HepG2 (cell line): ENCODE data around the gene RIPPLY2. TPM values are rescaled to one million over a fixed set of nuclear protein-coding genes. Genes with fewer than 3 reads are reported as not detected.

ENCODE experiments used
- ATF3 ChIP-seq: sonication (generic); formaldehyde crosslinking; IDR thresholded peaks from 2 replicates; pipeline ENCODE4 v1.4.0; 2020; ENCODE audit warnings: missing genetic modification reagents
- ATM ChIP-seq: fragments of 450-650 bp; IDR thresholded peaks from 2 replicates; pipeline ENCODE4 v1.7.1; 2017; ENCODE audit warnings: mild to moderate bottlenecking, borderline replicate concordance
- E2F1 ChIP-seq: sonication (generic); formaldehyde crosslinking; IDR thresholded peaks from 2 replicates; pipeline ENCODE4 v1.5.0; 2020; ENCODE audit warnings: missing genetic modification reagents
- FOXK1 ChIP-seq: sonication (generic); formaldehyde crosslinking; IDR thresholded peaks from 2 replicates; pipeline ENCODE4 v1.4.0; 2020; ENCODE audit warnings: low read depth, missing genetic modification reagents, borderline replicate concordance
- HMG20A ChIP-seq: IDR thresholded peaks from 2 replicates; pipeline ENCODE4 v1.6.1; 2016; ENCODE audit warnings: borderline replicate concordance
- HNF1A ChIP-seq, 2 experiments: sonication (generic) in 1 of 2; formaldehyde crosslinking in 1 of 2; IDR thresholded peaks; 2 replicates each; pipeline versions ENCODE4 v1.4.0 to v1.6.1; 2016 to 2020; ENCODE audit warnings: borderline replicate concordance in 1 of 2, low read depth in 1 of 2, mild to moderate bottlenecking in 1 of 2, missing genetic modification reagents in 1 of 2
- MYPOP ChIP-seq: sonication (generic); formaldehyde crosslinking; IDR thresholded peaks from 2 replicates; pipeline ENCODE4 v1.8.1; 2023; ENCODE audit warnings: mild to moderate bottlenecking, moderate library complexity, missing genetic modification reagents
- RBAK ChIP-seq: sonication (generic); formaldehyde crosslinking; IDR thresholded peaks from 2 replicates; pipeline ENCODE4 v1.5.1; 2020; ENCODE audit warnings: mild to moderate bottlenecking, missing genetic modification reagents
- SIX4 ChIP-seq: sonication (generic); formaldehyde crosslinking; IDR thresholded peaks from 2 replicates; pipeline ENCODE4 v1.4.0; 2020; ENCODE audit warnings: missing genetic modification reagents
- TBL1XR1 ChIP-seq: fragments of 150-350 bp; IDR thresholded peaks from 2 replicates; pipeline ENCODE4 v1.6.1; 2014; ENCODE audit warnings: borderline replicate concordance, low read length; ENCODE audit not compliant: partially characterized antibody
- ZBTB10 ChIP-seq: sonication (generic); formaldehyde crosslinking; IDR thresholded peaks from 2 replicates; pipeline ENCODE4 v1.4.0; 2020; ENCODE audit warnings: missing genetic modification reagents, borderline replicate concordance
- ZFP62 ChIP-seq: sonication (generic); formaldehyde crosslinking; IDR thresholded peaks from 2 replicates; pipeline ENCODE4 v1.4.0; 2020; ENCODE audit warnings: missing genetic modification reagents
- ZNF326 ChIP-seq: sonication (generic); formaldehyde crosslinking; IDR thresholded peaks from 2 replicates; pipeline ENCODE4 v1.4.0; 2020; ENCODE audit warnings: missing genetic modification reagents, borderline replicate concordance
- ZNF503 ChIP-seq: sonication (generic); formaldehyde crosslinking; IDR thresholded peaks from 2 replicates; pipeline ENCODE4 v1.4.0; 2020; ENCODE audit warnings: missing genetic modification reagents
- ZNF703 ChIP-seq: sonication (generic); formaldehyde crosslinking; IDR thresholded peaks from 2 replicates; pipeline ENCODE4 v1.5.1; 2020; ENCODE audit warnings: missing genetic modification reagents, mild to moderate bottlenecking, moderate library complexity, borderline replicate concordance
- polyA plus RNA-seq, 8 experiments: library from polyadenylated mRNA; depleted of rRNA in 3 of 8; stranded (reverse) in 7 of 8; unstranded in 1 of 8; fragments of >200 nt; fragmentation: Illumina TruSeq in 4 of 8; extraction: Trizol in 4 of 8; gene quantifications; 2 replicates each; pipeline versions ENCODE4 v1.2.1 to v1.2.3, GENCODE V29; 2011 to 2016; ENCODE audit warnings: low read depth in 4 of 8, missing spikeins in 1 of 8, mixed read lengths in 1 of 8; ENCODE audit not compliant: insufficient read depth in 1 of 8
- total RNA-seq, 5 experiments: library from RNA; depleted of rRNA; stranded (reverse); fragments of >200 nt; fragmentation: Illumina TruSeq; extraction: Trizol; gene quantifications; 2 replicates each; pipeline ENCODE4 v1.2.3, GENCODE V29; 2016; ENCODE audit warnings: low read depth in 1 of 5

RIPPLY2 gene
- total and polyA plus RNA-seq, 2 of the 13 experiments (the other 11 are each of a cell fraction or from before 2014, with no cell fraction given) = not detected

- no peak for TF ChIP-seq HNF1A (IDR thresholded peaks at IDR 0.05; ENCODE audit: low read depth)
- TF ChIP-seq HNF1A (CRISPR knock-in tag; IDR thresholded peaks at IDR 0.05; ENCODE audit: borderline replicate concordance) = peak; percentile 61; the same call in 1 of the 2 replicates
- peak; percentile 76 for TF ChIP-seq E2F1 (CRISPR knock-in tag)
- TF ChIP-seq ZNF326 (CRISPR knock-in tag) = 0 out of 2 replicates have a peak, but pooled peaks have one; percentile 77
- TF ChIP-seq MYPOP = peak; percentile 64; the same call in 1 of the 2 replicates
- TF ChIP-seq RBAK (CRISPR knock-in tag) = peak; percentile 35; the same call in 1 of the 2 replicates
- peak; percentile 95; the same call in 1 of the 2 replicates for TF ChIP-seq FOXK1 (CRISPR knock-in tag)
- TF ChIP-seq ZNF503 (CRISPR knock-in tag) = peak; percentile 73
- no peak for TF ChIP-seq ZFP62 (CRISPR knock-in tag)
- TF ChIP-seq ATF3 = peak; percentile 90; the same call in 1 of the 2 replicates
- TF ChIP-seq HMG20A (CRISPR knock-in tag) = peak; percentile 84
- no peak for TF ChIP-seq ATM
- TF ChIP-seq SIX4 (CRISPR knock-in tag) = peak; percentile 93
- TF ChIP-seq ZBTB10 (CRISPR knock-in tag) = peak; percentile 79; the same call in 1 of the 2 replicates
- TF ChIP-seq ZNF703 (CRISPR knock-in tag) = no peak
- no peak for TF ChIP-seq TBL1XR1
Measured at GRCh38 chr6:83859410-83860358, 6.5 kb downstream of the RIPPLY2 start, which contains the start of gene CYB5R4 (continued).
